Body of pancreas (tissue), 4 donors: ENCODE measurements around the gene NFRKB.

Experiments used
- CTCF ChIP-seq, 7 experiments: fragments of 450-650 bp in 4 of 7; fragments of 200-600 bp in 3 of 7; sonication (generic) in 3 of 7; IDR thresholded peaks; one replicate each; pipeline ENCODE4 v1.5.1; 2016 to 2019; ENCODE audit warnings: antibody characterized with exemption in 7 of 7
- POLR2A ChIP-seq, 3 donors: fragments of 450-650 bp; IDR thresholded peaks; one replicate each; pipeline ENCODE4 v1.6.1; 2016; ENCODE audit warnings: antibody characterized with exemption in 3 of 3, mild to moderate bottlenecking in 2 of 3

- TF ChIP-seq CTCF (IDR thresholded peaks at IDR 0.05) (no peak), POLR2A (IDR thresholded peaks at IDR 0.05) (no peak)
These were observed 10.0 kb downstream of the NFRKB start for GRCh38 chr11:129885381-129885780.
